Testis (tissue), 3 donors: ENCODE results near the gene KCNAB1. TPM values are rescaled to one million over a fixed set of nuclear protein-coding genes. Genes with fewer than 3 reads are reported as not detected.

Source experiments
- DNase-seq: peaks from one replicate; pipeline ENCODE4 v3.0.0-alpha.2; 2019
- H3K27ac ChIP-seq, 2 donors: fragments of 200-600 bp; sonication (generic); one replicate each; pipeline ENCODE4 v1.5.1; 2019
- H3K27me3 ChIP-seq: fragments of 200-600 bp; sonication (generic); one replicate; pipeline ENCODE4 v1.5.1; 2019
- H3K36me3 ChIP-seq: fragments of 200-600 bp; sonication (generic); one replicate; pipeline ENCODE4 v1.5.1; 2017; ENCODE audit warnings: low read depth; ENCODE audit errors: missing control alignments
- H3K4me1 ChIP-seq: fragments of 200-600 bp; sonication (generic); one replicate; pipeline ENCODE4 v1.5.1; 2019
- H3K4me3 ChIP-seq, 2 donors: fragments of 200-600 bp; sonication (generic); one replicate each; pipeline ENCODE4 v1.5.1; 2017 to 2019
- H3K9me3 ChIP-seq: fragments of 200-600 bp; sonication (generic); one replicate; pipeline ENCODE4 v1.5.1; 2017
- POLR2A ChIP-seq: fragments of 450-650 bp; IDR thresholded peaks from one replicate; pipeline ENCODE4 v1.6.1; 2017; ENCODE audit warnings: antibody characterized with exemption, mild to moderate bottlenecking, moderate library complexity
- WGBS, 2 donors: methylation state at CpG; one replicate each; pipeline ENCODE4 v1.1.5; 2018; 5-methylcytosine and 5-hydroxymethylcytosine counted together
- intact Hi-C: fragments of 100-400 bp; cut with DNase I; formaldehyde crosslinking; loops from one replicate; pipeline ENCODE4 v1.15.1; 2023; ENCODE audit warnings: low total_unique reads
- polyA plus RNA-seq: library from polyadenylated mRNA; stranded (reverse); fragments of 350-450 nt; fragmentation: Illumina TruSeq; extraction: RNeasy Lipid Tissue Mini Kit (QIAGEN cat#74804); gene quantifications from one replicate; pipeline ENCODE4 v1.2.3, GENCODE V29; 2014; ENCODE audit warnings: low read depth, low replicate concordance; ENCODE audit not compliant: insufficient read depth
- total RNA-seq, 2 donors: library from RNA; depleted of rRNA; stranded (reverse); fragments of >200 nt; gene quantifications; one replicate each; pipeline ENCODE4 v1.2.3, GENCODE V29; 2016
- TF ChIP-seq, protein P1 (sequence below), 3 experiments: fragments of 450-650 bp in 2 of 3; fragments of 200-600 bp in 1 of 3; sonication (generic) in 1 of 3; IDR thresholded peaks; one replicate each; pipeline ENCODE4 v1.5.1; 2016 to 2019; ENCODE audit warnings: antibody characterized with exemption in 3 of 3, mild to moderate bottlenecking in 2 of 3, moderate library complexity in 1 of 3

KCNAB1 gene
- total and polyA plus RNA-seq, 3 donors from 2014 or later = 3.8 to 8.9 (median 5.7) TPM

DNA sequence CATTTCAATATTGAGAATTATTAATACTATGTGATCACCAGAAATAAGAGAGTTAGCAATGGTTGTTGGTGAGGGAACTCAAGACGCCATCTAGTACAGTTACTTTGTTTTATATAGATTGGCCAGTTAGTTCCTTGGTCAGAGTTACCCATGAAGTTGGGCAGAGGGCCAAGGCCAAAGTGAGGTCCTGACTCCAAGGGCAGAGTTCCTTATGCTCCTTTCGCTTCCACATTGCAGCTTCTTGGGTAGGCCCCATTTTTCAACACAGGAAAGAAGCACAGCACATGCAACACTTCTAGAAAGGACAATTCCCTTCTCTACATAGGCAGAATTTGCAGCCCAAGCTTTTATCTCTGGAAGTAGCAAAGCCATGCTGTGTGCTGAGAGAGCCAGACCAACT, 178.6 kb downstream of the KCNAB1 start:
- DNase-seq = peak; percentile 47
- Histone ChIP-seq H3K27ac (no peak overlapping the region), H3K27me3 (no peaks in the 10 kb centered on the region), H3K4me1 (no peaks in the 10 kb centered on the region), H3K9me3 (no peaks in the 10 kb centered on the region), H3K4me3 (no peak overlapping the region), H3K36me3 (no peaks in the 10 kb centered on the region)
- TF ChIP-seq POLR2A = no peak
- TF ChIP-seq, protein P1, sequence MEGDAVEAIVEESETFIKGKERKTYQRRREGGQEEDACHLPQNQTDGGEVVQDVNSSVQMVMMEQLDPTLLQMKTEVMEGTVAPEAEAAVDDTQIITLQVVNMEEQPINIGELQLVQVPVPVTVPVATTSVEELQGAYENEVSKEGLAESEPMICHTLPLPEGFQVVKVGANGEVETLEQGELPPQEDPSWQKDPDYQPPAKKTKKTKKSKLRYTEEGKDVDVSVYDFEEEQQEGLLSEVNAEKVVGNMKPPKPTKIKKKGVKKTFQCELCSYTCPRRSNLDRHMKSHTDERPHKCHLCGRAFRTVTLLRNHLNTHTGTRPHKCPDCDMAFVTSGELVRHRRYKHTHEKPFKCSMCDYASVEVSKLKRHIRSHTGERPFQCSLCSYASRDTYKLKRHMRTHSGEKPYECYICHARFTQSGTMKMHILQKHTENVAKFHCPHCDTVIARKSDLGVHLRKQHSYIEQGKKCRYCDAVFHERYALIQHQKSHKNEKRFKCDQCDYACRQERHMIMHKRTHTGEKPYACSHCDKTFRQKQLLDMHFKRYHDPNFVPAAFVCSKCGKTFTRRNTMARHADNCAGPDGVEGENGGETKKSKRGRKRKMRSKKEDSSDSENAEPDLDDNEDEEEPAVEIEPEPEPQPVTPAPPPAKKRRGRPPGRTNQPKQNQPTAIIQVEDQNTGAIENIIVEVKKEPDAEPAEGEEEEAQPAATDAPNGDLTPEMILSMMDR (IDR thresholded peaks at IDR 0.05) = no peak
- intact Hi-C loops = no loop called here
- WGBS, 2 donors = 75 to 89% methylated on average over 2 of the region's 2 CpGs

DNA sequence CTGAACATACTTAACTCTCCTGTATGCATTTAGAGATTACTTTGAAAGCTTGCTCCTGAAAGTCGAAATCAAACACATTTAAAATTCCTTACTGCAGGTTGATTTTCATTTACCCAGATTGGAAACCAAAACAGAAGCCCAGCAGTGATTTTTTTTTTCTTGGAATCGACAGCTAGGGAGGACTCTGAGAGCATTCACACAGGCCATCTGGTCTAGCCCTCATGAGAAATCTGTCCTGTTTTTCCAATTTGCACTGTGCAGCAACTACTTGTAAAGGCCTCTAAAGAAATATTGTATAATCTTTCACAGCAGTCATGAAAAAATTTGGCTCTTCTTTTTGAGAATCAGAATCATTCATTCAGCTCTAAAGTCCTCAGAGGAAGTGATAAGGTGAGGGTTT, 179.2 kb downstream of the KCNAB1 start:
- H3K4me3 ChIP-seq = no peak overlapping the region
- no peaks in the 10 kb centered on the region for H3K9me3 ChIP-seq
- no peaks in the 10 kb centered on the region for H3K4me1 ChIP-seq
- WGBS, 2 donors = 91 to 92% methylated on average over 2 of the region's 2 CpGs
- intact Hi-C loops = no loop called here
- H3K27ac ChIP-seq = no peak overlapping the region
- H3K36me3 ChIP-seq = no peaks in the 10 kb centered on the region
- TF ChIP-seq, protein P1 (IDR thresholded peaks at IDR 0.05) = no peak
- no peak for TF ChIP-seq POLR2A
- DNase-seq = no peak
- H3K27me3 ChIP-seq = no peaks in the 10 kb centered on the region

DNA sequence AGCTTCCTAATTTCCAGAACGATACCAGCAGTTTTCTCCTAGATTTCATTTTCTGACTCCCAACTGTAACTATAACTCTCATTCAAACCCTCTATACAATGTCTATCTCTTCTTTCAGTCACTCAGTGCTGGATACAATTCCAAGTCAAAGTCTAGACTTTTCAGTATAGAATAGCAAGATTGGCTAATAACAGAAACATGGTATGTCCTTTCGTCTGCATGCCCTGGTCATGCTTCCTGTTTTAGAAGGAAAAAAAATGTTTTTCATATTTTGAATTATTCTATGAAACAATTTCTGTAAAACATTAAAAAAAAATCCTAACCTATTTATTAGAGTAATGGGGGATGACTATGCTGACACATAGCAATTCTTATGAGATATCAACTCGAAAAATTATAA, 180.0 kb downstream of the KCNAB1 start:
- TF ChIP-seq POLR2A = no peak
- TF ChIP-seq, protein P1 (IDR thresholded peaks at IDR 0.05) = no peak
- H3K27me3 ChIP-seq = no peaks in the 10 kb centered on the region
- H3K4me1 ChIP-seq = no peaks in the 10 kb centered on the region
- H3K9me3 ChIP-seq = no peaks in the 10 kb centered on the region
- H3K27ac ChIP-seq = no peak overlapping the region
- H3K4me3 ChIP-seq = no peak overlapping the region
- H3K36me3 ChIP-seq = no peaks in the 10 kb centered on the region
- DNase-seq = no peak
- 90 to 91% methylated on average over 3 of the region's 3 CpGs for WGBS, 2 donors
- intact Hi-C loops = no loop called here

GRCh38 chr3:156300929-156301840, 180.8 kb downstream of the KCNAB1 start:
- Histone ChIP-seq H3K36me3 (no peaks in the 10 kb centered on the region), H3K4me1 (no peaks in the 10 kb centered on the region), H3K27ac (no peak overlapping the region), H3K4me3 (no peak overlapping the region), H3K9me3 (no peaks in the 10 kb centered on the region), H3K27me3 (no peaks in the 10 kb centered on the region)
- DNase-seq = no peak
- TF ChIP-seq, protein P1 (IDR thresholded peaks at IDR 0.05) = no peak
- TF ChIP-seq POLR2A = no peak
- intact Hi-C loops = no loop called here
- 58 to 59% methylated on average over 6 of the region's 6 CpGs for WGBS, 2 donors
